ENCODE measurements around the gene MAGI1.

MAGI1 gene

GRCh38 chr3:65653731-65654130 lies 385.0 kb downstream of the MAGI1 start:
- no peak overlapping the region for H3K27ac ChIP-seq

DNA sequence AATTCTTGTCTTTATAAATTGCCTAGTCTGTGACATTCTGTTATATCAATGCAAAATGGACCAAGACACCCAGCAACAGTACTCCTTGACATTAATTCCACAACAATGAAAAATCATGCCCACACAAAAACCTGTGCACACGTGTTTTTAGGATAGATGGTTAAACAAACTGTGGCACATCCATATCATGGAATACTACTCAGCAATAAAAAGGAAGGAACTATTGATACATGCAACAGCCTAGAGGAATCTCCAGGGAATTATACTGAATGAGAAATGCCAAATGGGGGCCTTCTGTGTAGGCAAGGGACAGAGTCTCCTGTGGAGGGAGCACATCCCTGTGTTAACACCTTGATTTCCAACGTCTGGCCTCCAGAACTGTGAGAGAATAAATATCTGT lies 388.5 kb downstream of the MAGI1 start:
- Histone ChIP-seq H3K4me3 (IDR thresholded peaks at IDR 0.05; ENCODE audit: insufficient read depth, low read depth, low read length) (no peak overlapping the region), H3K27ac (no peak overlapping the region), H3K36me3 (ENCODE audit: insufficient read depth) (no peaks in the 10 kb centered on the region), H4K20me1 (ENCODE audit: insufficient read depth) (no peaks in the 10 kb centered on the region), H2AFZ (ENCODE audit: low read depth) (no peak overlapping the region), H3K79me2 (ENCODE audit: insufficient read depth, low read depth) (no peaks in the 10 kb centered on the region), H3K27me3 (ENCODE audit: insufficient read depth, low read depth) (no peaks in the 10 kb centered on the region), H3K4me2 (no peak overlapping the region), H3K4me1 (ENCODE audit: low read depth, poor library complexity, severe bottlenecking) (no peaks in the 10 kb centered on the region), H3K9ac (no peak overlapping the region)
- no peak for TF ChIP-seq CTCF (conservative IDR thresholded peaks at IDR 0.05; ENCODE audit: low read depth, low read length)

More at GRCh38 chr3:65653731-65654130, 385.0 kb downstream of the MAGI1 start:
- no peaks in the 10 kb centered on the region for H3K4me1 ChIP-seq (ENCODE audit: low read depth, poor library complexity, severe bottlenecking)
- no peak overlapping the region for H3K4me2 ChIP-seq
- no peaks in the 10 kb centered on the region for H3K36me3 ChIP-seq (ENCODE audit: insufficient read depth)
- H3K9ac ChIP-seq, result no peak overlapping the region
- no peak for TF ChIP-seq CTCF (conservative IDR thresholded peaks at IDR 0.05; ENCODE audit: low read depth, low read length)
- no peak overlapping the region for H2AFZ ChIP-seq (ENCODE audit: low read depth)
- no peak overlapping the region for H3K4me3 ChIP-seq (IDR thresholded peaks at IDR 0.05; ENCODE audit: insufficient read depth, low read depth, low read length)
- H4K20me1 ChIP-seq (ENCODE audit: insufficient read depth), result no peaks in the 10 kb centered on the region
- H3K27me3 ChIP-seq (ENCODE audit: insufficient read depth, low read depth), result no peaks in the 10 kb centered on the region
- H3K79me2 ChIP-seq (ENCODE audit: insufficient read depth, low read depth), result no peaks in the 10 kb centered on the region

- TF ChIP-seq CTCF (conservative IDR thresholded peaks at IDR 0.05; ENCODE audit: low read depth, low read length), result no peak
These were observed 391.3 kb downstream of the MAGI1 start for GRCh38 chr3:65647369-65647768.

GRCh38 chr3:65642883-65643282 lies 395.8 kb downstream of the MAGI1 start:
- Histone ChIP-seq H3K4me1 (ENCODE audit: low read depth, poor library complexity, severe bottlenecking) (no peaks in the 10 kb centered on the region), H3K27ac (no peak overlapping the region), H3K9ac (no peak overlapping the region), H3K79me2 (ENCODE audit: insufficient read depth, low read depth) (no peaks in the 10 kb centered on the region), H3K27me3 (ENCODE audit: insufficient read depth, low read depth) (no peaks in the 10 kb centered on the region), H2AFZ (ENCODE audit: low read depth) (no peak overlapping the region), H4K20me1 (ENCODE audit: insufficient read depth) (no peaks in the 10 kb centered on the region), H3K4me3 (IDR thresholded peaks at IDR 0.05; ENCODE audit: insufficient read depth, low read depth, low read length) (no peak overlapping the region), H3K4me2 (no peak overlapping the region), H3K36me3 (ENCODE audit: insufficient read depth) (no peaks in the 10 kb centered on the region)
- no peak for TF ChIP-seq CTCF (conservative IDR thresholded peaks at IDR 0.05; ENCODE audit: low read depth, low read length)

More at GRCh38 chr3:65647369-65647768, 391.3 kb downstream of the MAGI1 start:
- Histone ChIP-seq H3K4me1 (ENCODE audit: low read depth, poor library complexity, severe bottlenecking) (no peaks in the 10 kb centered on the region), H3K4me2 (no peak overlapping the region), H3K9ac (no peak overlapping the region), H2AFZ (ENCODE audit: low read depth) (no peak overlapping the region), H3K27ac (no peak overlapping the region), H3K36me3 (ENCODE audit: insufficient read depth) (no peaks in the 10 kb centered on the region), H3K4me3 (IDR thresholded peaks at IDR 0.05; ENCODE audit: insufficient read depth, low read depth, low read length) (no peak overlapping the region), H4K20me1 (ENCODE audit: insufficient read depth) (no peaks in the 10 kb centered on the region), H3K27me3 (ENCODE audit: insufficient read depth, low read depth) (no peaks in the 10 kb centered on the region), H3K79me2 (ENCODE audit: insufficient read depth, low read depth) (no peaks in the 10 kb centered on the region)
